Stimulated activated CD8-positive, alpha-beta memory T cell treated with anti-CD3 and anti-CD28 coated beads, Interleukin-4, amount 100 ng/mL, for 48 hours (primary cell): ENCODE measurements around the gene CALCOCO2.

Experiments used
- DNase-seq: peaks from one replicate; pipeline ENCODE4 v3.0.0-alpha.2; 2020

The CALCOCO2 gene

DNA sequence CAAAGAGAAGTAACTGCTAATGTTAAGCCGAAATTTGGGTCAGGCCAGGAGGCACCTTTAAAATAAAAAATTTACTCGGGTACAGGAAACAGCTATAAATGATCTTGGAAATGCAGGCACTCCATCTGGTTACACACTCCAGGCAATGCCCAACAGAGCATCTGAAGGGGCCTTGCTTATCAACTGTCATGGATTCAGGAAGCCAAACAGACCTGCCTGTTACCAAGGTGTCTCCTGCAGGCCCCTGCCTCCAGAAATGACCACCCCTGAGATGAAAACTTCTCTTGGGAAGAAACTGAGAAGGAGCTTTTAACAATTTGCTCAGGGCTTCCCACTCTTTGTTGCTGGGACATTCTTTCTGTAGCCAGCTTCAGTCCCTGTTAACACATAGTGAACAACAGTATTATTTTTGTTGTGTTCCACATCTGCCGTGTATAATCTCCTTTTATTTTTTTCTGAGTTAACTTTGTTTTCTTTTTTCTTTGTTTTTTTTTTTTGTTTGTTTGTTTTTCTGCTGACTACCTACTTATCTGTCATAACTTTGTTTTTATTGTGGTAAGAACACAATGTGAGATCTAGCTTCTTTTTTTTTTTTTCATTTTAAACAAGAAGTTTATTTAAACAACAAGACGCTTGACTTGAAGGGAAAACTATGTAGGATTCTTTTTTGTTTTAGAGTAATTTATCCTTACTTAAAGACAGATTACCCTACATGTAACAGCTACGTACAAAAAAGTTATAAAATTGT is 43.0 kb downstream of the CALCOCO2 start:
- no peak for DNase-seq

DNA sequence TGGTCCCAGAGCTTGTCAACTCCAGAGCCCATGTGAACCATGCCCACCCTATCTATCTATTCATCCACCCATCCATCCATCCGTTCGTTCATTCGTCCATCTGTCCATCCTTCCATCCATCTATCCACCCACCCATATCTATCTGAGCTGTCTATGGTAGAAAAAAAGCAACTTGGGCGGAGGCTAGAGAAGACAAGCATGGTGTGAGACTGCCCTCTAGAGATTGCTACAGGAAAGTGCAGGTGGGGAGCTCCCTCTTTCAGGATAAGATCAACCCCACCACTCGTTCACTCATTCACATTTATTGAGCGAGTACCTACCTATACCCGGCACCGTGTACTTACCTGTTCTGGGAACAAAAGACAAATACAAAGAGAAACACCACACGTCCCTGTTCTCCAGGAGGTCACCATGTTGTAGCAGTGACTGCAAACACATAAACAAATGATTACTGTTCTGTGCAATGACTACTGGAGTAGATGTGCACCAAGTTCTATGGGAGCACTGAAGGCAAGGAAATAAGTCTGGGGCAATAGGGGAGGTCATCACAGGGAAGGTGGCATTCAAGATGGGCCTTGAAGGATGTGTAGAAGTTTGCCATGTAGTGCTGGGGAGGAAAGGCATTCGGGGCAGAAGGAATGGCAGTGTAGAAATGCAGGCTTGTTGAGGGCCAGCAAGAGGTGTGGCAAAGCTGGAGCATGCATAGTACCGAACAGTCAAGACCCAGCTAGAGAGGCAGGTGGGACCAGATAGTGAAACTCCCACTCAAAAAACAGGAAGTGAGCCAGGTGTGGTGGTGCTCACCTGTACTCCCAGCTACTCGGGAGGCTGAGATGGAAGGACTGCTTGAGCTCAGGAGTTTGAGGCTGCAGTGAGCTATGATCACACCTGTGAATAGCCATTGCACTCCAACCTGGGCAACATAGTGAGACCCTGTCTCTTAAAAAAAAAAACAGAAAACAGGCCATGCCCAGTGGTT is 48.4 kb downstream of the CALCOCO2 start:
- peak; percentile 56 for DNase-seq

DNA sequence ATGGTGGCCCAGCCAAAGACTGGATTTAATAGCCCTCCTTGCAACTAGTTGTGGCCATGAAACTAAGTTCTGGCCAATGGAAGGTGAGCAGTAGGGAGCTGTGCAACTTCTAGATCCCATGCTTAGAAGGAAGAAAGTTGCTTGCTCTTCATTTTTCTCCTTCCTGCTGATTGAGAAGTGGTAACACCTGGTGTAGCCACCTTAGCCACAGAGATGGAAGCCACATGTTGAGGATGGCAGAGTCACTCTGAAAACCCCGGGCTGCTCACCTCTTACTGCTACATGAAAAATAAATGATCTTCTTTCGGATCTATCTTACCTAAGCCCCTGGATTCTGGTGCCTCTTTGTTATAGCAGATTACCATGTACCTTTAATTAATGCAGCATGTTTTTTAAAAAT is 51.4 kb downstream of the CALCOCO2 start:
- DNase-seq: no peak

DNA sequence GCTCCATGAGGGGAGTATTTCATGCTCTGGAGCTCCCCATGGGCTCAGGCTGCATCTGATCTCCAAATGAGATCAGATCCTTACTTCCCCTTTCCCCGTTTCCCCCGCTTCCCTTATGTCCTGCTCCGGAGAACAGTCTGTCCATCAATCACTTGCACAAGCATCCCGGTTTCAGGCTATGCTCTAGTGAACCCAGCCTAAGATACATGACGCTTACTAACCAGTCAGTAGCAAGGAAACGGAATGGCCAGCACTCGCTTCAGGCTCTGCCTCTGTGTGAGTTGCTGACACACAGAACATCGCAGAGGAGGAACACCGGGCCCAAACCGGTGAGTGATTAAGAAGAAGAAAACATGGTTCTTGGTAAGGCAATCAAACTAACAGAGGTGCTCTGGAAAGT is 52.3 kb downstream of the CALCOCO2 start:
- no peak for DNase-seq

DNA sequence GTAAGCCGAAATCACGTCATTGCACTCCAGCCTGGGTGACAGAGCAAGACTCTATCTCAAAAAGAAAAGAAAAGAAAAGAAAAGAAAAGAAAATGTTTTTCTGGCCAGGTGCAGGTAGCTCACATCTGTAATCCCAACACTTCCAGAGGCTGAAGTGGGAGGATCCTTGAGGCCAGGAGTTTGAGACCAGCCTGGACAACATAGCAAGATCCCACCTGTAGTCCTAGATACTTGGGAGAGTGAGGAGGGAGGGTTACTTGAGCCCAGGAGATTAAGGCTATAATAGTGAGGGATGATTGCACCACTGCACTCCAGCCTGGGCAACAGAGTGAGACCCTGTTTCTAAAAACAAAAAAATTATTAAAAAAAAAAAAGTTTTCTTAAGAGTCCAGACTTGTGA is 59.3 kb downstream of the CALCOCO2 start:
- no peak for DNase-seq

DNA sequence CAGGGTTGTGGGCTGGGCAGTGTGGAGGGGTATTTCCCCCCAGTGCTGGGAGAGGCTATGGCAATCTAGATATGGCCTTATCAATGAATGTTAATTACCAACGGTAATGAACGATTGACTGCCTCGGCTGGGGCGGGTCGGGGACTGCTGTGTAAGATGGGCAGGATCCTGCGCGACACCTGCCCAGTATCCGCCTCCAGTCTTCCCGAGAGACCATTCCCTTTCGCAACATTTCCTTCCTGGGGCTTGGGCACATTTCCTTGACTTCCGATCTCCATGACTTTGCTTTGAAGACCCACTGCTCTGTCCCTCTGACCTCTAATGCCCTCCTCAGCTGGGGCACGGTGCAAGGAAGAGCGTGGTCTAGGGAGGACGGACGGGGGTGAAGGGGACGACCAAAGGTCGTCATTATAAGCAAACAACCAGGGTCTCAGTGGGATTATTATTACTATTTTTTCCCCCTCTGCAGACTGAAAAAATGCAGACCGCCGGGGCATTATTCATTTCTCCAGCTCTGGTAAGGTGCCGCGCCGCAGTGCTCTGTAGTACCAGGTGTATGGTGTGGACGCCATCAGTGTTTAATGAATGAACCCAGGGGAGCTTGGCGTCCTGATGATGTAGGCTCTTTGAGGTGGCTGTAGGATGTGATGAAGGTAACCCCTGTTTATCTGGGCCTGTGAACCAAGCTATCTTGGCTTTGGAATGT is 62.3 kb downstream of the CALCOCO2 start:
- DNase-seq: no peak

DNA sequence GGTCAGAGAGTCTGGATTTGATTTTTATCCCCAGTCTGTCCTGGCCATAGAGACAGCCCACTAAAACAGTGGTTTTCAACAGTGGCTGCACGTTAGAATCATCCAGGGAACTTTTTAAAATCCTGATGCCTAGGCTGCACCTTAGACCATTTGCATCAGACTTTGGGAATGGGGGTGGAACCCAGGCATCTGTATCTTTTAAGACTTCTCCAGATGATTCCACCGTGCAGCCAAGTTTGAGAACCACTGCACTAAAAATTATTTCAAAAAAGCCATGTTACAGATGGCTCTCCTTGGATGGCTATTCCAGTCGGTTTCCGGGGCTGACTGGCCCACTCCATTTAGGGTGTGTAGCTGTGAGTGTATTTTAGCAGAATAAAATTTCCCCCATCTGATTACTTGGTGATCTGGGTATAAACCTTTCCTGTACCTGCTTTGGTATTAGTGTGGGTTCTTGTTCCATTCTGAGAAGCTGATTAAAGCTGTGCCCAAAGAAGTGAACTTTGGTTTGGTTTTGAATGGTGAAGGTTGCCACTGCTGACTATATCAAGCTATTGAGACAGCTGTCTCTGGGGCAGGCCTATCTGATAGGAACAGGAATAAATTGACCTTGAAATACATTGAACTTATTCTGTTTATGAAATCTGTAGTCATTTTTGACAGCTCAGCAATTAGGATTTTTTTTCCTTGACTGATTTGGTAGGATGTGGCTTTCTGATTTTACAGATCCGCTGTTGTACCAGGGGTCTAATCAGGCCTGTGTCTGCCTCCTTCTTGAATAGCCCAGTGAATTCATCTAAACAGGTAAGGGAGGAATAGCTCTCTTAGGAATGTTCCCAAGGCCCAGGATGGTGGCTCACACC is 63.0 kb downstream of the CALCOCO2 start:
- no peak for DNase-seq

DNA sequence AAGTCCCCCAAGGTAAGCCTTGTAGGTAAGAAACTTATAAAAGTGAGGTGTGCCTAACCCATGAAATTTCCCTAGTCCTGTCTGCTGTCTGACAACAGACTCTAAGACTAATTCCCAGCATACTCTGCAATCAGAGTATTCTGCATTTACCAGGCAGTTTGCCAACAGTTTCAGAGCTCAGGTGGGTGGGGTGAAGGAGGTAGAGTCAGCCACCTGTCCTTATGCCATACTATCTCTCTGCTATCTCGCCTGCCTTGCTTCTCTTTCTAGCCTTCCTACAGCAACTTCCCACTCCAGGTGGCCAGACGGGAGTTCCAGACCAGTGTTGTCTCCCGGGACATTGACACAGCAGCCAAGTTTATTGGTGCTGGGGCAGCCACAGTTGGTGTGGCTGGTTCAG is 64.1 kb downstream of the CALCOCO2 start:
- no peak for DNase-seq

DNA sequence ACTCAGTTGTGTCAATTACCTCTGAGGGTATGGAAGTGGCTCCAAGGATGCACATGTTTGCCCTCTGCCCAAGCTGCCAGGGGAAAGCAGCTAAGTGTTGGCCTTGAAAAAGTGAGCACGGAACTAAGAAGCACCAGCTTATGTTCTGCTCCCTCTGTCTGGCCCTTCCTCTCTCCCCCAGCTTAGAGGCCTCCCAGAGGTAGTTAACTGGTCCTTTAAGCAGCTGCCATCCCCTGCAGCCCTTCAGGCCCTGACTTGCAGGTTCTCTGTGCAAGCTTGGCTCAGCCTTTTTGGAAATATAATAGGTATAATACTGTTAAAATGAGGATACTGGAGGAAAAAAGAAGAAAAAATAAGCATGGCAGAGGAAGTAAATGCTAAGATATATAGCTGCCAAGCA is 70.4 kb downstream of the CALCOCO2 start:
- DNase-seq: no peak

DNA sequence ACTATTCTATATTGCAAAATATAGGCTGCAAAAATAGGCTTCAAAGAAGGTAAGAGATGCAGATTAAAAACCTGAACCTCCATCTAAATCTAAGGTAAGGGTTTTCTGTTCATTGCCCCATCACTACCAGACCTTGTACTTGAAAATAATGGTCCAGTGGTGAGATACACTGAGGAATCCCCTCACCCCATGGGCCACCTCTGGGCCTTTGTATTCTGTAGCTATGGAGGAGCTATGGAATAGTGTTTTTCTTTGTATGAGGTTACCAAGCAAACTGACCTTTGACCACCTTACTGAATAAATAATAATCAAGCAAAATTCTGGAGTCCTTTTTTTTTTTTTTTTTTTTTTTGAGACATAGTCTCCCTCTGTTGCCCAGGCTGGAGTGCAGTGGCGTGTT is 72.6 kb downstream of the CALCOCO2 start:
- DNase-seq: no peak

DNA sequence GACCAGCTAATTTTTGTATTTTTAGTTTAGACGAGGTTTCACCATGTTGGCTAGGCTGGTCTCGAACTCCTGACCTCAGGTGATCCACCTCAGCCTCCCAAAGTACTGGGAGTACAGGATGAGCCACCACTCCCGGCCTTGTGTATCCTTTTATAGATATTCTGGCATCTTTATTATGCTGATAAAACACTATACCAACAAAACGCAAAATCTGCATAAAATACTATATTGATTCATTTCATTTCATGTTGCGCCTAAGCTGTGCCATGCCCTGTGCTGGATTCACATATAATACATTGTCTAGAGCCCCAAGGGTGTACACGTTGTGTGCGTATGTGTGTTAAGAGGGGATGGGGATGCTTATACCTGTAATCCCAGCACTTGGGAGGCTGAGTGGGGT is 73.6 kb downstream of the CALCOCO2 start:
- DNase-seq: no peak

DNA sequence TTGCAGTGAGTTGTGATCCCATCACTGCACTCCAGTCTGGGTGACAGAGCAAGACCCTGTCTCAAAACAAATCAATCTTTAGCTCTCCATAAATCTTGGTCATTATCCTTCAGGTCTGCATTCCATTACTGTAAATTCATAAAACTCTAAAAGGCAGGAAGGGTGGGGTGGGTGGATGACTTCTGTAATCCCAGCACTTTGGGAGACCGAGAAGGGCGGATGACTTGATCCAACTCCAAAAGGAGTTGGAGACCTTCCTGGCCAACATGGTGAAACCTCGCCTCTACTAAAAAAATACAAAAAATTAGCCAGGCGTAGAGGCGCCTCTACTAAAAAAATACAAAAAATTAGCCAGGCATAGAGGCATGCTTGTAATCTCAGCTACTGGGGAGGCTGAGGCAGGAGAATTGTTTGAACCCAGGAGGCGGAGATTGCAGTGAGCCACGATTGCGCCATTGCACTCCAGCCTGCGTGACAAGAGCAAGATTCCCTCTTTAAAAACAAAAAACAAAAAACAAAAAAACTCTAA is 75.2 kb downstream of the CALCOCO2 start:
- DNase-seq: no peak

DNA sequence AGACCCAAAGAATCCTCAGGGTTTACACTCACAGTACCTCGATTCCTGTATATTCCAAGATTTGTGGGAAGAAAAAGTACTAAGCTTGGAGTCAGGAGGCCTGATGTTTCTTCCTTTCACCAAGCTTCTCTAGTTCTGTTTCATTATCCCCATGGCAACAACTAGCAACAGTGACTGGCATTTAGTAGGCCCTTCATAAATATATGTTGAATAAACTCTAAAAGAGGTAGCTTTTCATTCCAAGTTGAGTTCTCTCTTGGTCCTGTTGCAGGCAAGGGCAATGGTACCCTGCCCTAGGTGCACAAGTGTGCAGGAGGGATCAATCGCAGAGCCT is 76.8 kb downstream of the CALCOCO2 start:
- DNase-seq: no peak

DNA sequence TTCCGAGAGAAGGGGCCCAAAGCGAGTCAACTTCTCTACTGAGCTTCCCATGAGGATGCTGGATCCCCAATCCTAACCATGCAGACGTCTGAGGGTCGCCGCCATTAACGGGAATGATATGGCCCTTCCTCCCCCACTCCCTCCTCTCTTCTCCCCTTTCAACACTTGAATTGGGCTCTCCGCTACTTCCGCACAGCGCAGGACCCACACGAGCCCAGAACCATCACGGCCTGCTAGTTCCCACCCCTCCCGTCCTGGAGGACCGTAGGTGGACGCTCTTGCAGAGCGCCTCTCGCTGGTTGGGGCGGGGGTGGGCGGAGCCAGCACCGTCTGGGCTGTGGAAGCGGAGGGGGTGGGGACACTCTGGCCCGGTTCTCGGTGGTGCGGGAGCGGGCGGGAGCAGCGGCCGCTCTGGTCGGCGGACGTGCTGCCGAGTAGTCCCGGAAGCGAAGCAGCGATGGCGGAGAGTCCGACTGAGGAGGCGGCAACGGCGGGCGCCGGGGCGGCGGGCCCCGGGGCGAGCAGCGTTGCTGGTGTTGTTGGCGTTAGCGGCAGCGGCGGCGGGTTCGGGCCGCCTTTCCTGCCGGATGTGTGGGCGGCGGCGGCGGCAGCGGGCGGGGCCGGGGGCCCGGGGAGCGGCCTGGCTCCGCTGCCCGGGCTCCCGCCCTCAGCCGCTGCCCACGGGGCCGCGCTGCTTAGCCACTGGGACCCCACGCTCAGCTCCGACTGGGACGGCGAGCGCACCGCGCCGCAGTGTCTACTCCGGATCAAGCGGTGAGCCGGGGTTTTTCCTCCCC is 77.4 kb downstream of the CALCOCO2 start, which contains the start of gene UBE2Z:
Gene UBE2Z (plus strand): TSS at position 361 of the 797 bp plus-strand sequence. CDS start 97 bp downstream, at position 458.
- peak; percentile 92 for DNase-seq

DNA sequence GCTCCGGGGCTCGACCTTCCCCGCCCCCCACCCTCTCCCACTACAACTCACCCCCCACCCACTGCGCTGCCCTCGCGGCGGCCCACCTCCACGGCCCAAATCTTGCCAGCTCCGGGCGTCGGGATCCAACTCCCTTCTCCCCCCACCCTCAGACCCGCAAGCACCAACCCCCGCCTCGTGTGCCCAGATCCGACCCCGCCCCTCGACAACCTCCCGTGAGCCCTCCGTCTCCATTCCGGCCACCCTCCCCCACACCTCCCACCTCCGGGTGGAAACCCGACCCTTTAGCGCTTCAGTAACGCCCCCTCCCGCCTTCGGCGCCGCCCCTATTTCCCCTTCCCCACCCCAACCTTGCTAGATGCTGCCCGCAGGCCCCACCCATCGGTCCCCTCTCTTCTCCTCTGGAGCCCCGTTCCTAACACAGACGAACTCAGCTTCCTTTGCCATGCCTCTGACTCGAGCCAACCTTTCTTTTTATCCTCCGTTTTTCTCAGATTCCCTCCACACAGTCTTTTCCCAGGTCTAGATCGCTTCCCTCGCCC is 78.1 kb downstream of the CALCOCO2 start:
- DNase-seq: peak; percentile 98

DNA sequence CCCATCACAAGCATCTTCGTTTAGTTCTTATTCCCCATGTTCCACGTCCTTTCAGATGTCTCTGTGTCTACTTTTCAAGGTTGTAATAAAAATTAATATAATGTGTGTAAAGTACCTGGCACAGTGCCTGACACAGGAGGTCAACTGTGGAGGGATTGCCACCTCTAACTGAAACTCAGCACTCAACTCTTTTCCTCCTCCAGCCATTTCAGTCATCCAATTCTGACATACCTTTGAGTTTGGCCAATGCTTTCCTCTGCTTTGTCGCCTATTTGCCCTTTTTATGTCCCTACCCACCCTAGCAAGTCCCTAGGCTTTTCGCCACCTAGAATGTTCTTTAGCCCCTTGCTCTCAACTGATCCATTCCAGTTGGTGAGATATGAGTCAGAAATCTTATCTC is 78.9 kb downstream of the CALCOCO2 start:
- no peak for DNase-seq

DNA sequence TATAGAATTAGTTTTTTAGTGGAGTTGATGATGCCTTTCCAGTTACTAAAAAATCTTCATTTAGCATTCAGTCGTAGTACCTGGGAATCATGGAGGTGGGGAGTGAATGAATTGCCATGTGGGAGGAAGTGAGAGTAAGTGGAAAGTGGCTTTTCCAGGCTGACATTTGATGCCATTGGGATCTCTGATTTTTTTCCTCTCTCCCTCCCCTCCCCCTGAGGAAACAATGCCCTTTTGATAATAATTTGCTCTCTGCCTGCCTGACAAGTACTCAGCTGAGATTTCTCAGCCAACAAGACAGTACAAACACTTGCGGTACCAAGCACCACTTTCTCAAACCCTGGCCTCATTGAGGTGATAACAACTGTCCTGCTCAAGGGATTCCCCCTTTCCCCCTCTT is 79.5 kb downstream of the CALCOCO2 start:
- DNase-seq: no peak

DNA sequence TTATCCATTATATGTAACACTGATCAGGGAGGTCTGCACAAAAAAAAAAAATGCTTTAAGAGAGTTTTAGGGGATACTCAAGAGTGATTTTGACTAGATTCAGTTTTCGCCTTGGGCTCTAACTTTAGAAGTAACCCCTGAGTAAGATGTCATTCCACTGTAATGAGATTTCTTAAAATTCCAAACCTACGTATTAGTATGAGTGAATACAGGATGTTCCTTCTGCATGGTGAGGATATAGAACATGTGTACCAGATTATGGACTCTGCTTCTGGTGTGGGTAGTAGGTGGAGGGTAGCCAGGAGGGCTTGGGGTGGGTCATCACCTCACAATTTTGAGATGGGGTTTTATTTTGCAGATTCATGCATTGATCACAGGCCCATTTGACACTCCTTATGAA is 81.6 kb downstream of the CALCOCO2 start:
- DNase-seq: no peak
